Epithelial cell of prostate (primary cell): ENCODE data around the gene PTPN3.

Source experiments
- DNase-seq: peaks from one replicate; pipeline ENCODE4 v3.0.0-alpha.2; 2011; ENCODE audit warnings: low read depth, low spot score
- H3K27ac ChIP-seq: fragments of 450-650 bp; 2 replicates; pipeline ENCODE4 v1.5.1; 2017; ENCODE audit warnings: mild to moderate bottlenecking

PTPN3 gene

DNA sequence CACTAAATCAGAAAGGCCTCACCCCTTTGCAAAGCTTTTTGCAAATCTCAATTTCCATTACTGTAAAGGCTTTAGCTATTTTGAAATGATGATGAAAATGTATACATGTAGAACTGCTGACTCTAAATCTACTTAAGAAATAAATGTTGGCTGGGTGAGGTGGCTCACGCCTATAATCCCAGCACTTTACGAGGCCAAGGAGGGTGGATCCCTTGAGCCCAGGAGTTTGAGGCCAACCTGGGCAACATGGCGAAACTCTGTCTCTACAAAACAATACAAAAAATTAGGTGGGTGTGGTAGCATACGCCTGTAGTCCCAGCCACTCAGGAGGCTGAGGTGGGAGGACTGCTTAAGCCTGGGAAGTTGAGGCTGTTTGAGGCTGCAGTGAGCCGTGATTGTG is 64.6 kb downstream of the PTPN3 start:
- DNase-seq, result no peak
- no peak overlapping the region for H3K27ac ChIP-seq

- H3K27ac ChIP-seq, result no peak overlapping the region
- no peak for DNase-seq
Measured at GRCh38 chr9:109430231-109430630, 67.9 kb downstream of the PTPN3 start.

- no peak for DNase-seq
- H3K27ac ChIP-seq, result no peak overlapping the region
Measured at GRCh38 chr9:109428854-109429253, 69.3 kb downstream of the PTPN3 start.

DNA sequence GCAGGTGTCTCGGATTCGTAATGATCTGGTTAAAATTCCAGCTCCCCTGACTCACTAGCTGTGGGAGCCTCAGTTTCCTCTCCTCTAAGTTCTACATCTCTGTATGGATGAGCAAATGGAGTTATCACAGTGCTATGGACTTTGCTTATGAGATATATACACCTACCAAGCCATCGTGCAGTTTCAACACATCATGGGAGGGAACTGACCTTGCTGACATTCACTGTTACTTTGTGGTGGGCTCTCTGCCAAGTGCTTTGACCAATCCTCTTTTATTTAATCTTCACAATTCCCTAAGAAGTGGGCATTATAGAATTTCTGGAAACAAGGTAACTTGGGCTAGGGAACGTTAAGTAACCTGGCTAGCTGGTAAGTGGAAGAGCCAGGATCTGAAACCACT is 70.2 kb downstream of the PTPN3 start:
- no peak for DNase-seq
- no peak overlapping the region for H3K27ac ChIP-seq

DNA sequence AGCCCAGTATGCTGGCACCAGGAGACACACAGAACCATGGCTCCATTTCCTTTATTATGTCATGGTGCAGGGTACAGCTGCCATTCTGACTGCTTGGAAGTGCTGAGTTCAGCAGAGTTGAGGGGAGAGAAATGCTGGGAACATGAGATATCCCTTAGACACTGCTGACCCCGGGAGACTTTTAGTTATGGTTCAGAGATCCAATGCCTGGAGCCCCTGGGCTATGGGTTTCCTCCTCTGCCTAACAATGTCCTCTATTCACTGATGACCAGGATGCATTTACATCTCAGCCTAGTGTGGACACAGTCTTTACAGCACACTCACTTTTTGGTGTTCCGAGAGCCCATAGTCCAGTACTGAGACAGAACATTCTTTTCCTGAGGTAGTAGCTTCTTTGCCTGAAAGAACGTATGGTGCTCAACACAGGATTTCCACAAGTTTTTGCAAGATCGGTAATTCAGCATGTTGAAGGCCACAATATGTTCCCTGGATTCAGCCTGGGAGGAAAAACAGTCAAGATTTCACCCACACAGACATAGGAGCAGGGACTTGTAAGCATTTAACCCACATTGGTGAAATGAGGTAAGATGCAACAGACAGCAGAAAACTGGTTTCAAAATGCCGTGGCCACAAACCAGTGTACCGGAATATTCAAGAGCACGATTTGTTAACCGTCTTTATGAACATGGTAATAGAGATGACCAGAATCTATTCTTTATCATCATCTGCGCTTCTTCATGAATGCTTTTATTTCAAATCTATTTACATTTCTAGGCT is 71.3 kb downstream of the PTPN3 start:
- no peak for DNase-seq
- H3K27ac ChIP-seq, result no peak overlapping the region

- no peak overlapping the region for H3K27ac ChIP-seq
- no peak for DNase-seq
Measured at GRCh38 chr9:109424618-109425017, 73.5 kb downstream of the PTPN3 start.

DNA sequence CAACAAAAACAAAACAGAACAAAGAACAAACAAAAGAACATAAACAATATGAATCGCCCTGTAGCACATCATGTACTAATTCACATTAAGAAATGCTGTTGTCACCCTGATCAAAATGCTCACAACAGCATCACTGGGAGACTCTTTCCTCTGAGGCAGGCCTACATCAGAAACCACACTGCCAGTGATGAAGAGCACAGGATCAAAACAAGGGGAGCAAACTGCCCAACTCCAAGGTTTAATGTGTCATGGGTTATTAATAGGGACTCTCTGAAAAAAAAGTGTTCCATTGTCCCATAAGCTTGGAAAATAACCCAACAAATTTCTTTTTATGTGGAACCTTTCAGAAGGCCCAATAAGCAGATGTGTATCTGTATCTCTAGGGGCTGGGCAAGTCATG is 74.2 kb downstream of the PTPN3 start:
- DNase-seq, result no peak
- H3K27ac ChIP-seq, result no peak overlapping the region

DNA sequence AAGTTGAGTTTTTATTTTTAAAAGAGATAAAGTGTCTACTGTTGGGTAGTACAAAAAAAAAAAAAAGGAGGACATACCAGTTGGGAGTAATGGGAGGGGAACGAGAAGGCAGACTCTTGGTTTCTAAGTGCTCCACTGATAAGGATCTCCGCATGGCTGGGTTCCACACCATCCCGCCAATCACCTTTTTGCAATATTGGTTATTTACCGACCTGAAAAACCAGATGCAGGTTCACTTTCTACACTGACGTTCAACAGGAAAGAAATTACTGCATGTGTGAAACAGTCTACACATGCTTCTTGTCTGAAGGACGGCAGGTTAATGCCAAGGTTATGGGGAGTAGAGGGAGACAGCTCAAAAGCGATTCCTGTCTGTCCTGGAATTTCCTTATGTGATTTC is 75.5 kb downstream of the PTPN3 start:
- DNase-seq, result no peak
- no peak overlapping the region for H3K27ac ChIP-seq

GRCh38 chr9:109421026-109421970 is 76.8 kb downstream of the PTPN3 start:
- DNase-seq, result no peak

DNA sequence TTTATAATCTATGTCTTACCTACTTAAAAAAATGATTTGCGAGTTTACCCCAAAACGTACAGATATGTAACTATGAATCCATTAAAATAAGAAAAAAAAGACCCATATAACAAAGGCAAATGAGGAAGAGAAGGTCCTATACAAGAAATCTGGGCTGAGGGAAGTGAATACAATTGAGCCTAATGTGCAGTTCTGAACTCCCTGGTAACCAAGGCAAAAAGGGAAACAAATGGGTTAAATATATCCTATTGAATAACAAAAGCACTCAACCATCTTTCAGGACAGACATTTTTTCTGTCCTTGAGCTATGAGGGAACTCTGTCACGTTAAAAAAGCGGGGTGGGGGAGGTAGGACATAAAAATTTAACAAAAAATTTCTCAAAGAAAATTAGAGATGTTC is 78.6 kb downstream of the PTPN3 start:
- DNase-seq, result no peak

More at GRCh38 chr9:109421026-109421970, 76.8 kb downstream of the PTPN3 start:
- no peak overlapping the region for H3K27ac ChIP-seq

GRCh38 chr9:109418827-109419226 is 79.3 kb downstream of the PTPN3 start:
- no peak for DNase-seq
- no peak overlapping the region for H3K27ac ChIP-seq

More for the DNA sequence above, 78.6 kb downstream of the PTPN3 start:
- no peak overlapping the region for H3K27ac ChIP-seq

GRCh38 chr9:109417585-109418544 is 80.2 kb downstream of the PTPN3 start:
- no peak for DNase-seq
- H3K27ac ChIP-seq, result no peak overlapping the region

DNA sequence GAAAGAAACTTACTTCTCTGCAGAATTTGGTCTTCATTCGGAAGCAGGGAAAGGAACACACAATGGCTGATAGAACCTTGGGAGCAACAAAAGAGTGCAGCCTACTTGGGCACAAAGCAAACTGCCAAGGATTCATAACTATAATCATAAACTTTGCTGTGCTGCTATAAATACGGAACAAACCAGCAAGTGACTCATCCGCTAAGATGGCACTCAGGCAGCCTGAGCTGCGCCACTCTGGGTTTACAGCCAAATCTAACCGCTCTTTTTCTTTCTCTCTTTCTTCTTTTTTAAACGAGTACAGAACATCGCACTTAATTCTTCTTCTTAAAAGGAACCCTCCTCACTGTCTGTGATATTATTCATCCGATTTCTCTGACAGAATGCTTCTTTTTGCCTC is 81.1 kb downstream of the PTPN3 start:
- no peak for DNase-seq
- H3K27ac ChIP-seq, result no peak overlapping the region

DNA sequence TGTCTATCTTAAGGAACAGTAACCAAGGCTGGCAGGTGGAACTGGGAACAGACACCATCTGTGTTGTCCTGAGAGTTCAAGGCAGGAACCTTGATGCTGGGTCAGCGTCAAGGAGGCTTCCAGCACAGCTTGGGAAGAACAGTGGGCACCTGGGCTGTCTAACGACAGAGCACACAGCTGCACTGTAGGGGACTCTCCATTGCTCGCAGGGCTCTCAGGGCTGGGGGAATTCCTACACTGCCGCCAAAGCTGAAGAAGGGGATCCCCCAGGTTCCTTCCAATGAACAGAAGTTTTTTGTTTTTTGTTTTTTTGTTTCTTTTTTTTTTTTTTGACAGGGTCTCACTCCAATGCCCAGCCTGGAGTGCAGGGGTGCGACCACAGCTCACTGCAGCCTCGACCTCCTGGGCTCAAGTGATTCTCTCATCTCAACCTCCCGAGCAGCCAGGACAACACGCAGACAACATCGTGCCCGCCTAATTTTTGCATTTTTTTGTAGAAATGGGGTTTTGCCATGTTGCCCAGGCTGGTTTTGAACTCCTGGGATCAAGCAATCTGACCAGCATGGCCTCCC is 81.9 kb downstream of the PTPN3 start:
- H3K27ac ChIP-seq, result no peak overlapping the region
- no peak for DNase-seq

DNA sequence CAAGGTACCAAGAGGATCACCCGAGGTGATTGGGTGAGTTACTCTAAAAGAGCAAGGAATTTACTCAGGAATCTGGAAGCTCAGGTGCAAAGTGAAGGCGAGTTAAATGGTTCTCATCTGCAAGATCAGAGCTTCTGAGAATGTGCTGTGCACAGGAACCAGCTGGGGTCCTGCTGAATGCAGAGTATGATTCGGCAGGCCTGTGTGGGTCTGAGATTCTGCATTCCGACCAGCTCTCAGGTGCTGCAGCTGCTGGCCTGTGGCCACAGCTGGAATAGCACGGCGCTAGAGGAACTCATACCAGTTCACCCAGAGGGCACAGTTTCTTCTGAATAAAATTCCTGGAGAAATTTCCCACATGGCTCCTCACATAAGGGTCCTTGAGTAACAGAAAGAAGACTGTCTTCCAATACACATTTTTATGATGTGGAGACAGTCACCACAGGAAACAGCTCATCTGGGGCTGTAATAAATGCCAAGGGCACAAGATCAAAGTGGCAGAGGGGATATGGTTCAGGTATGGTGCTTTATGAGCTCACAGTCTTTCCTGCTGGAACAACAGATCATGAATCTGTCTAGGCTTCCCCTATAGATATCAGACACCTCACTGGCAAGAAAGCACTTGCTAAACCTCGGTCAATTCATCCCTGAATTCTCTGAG is 83.9 kb downstream of the PTPN3 start:
- DNase-seq, result no peak
- H3K27ac ChIP-seq, result no peak overlapping the region

- H3K27ac ChIP-seq, result no peak overlapping the region
- no peak for DNase-seq
Measured at GRCh38 chr9:109411798-109412352, 86.2 kb downstream of the PTPN3 start.

- DNase-seq, result no peak
- H3K27ac ChIP-seq, result no peak overlapping the region
Measured at GRCh38 chr9:109411069-109411761, 86.9 kb downstream of the PTPN3 start.

- DNase-seq, result no peak
Measured at GRCh38 chr9:109409773-109410397, 88.2 kb downstream of the PTPN3 start.

More at GRCh38 chr9:109409773-109410397, 88.2 kb downstream of the PTPN3 start:
- H3K27ac ChIP-seq, result no peak overlapping the region
